Ectodermal cell (in vitro differentiated cells): ENCODE measurements around the gene COX6B1. TPM values are rescaled to one million over a fixed set of nuclear protein-coding genes. Genes with fewer than 3 reads are reported as not detected.
A peak's percentile ranks its signal among the peaks of the same experiment; 100 is the strongest.
"Not testable (repeated sequence)": the region's sequence is repeated elsewhere in the genome, so short reads cannot be mapped to it uniquely, and the experiment has no call there.

Source experiments
- H3K27ac ChIP-seq: 2 replicates; pipeline ENCODE4 v1.7.0; 2013; ENCODE audit warnings: mild to moderate bottlenecking, low read depth, low read length; ENCODE audit not compliant: insufficient read depth, poor library complexity, severe bottlenecking
- H3K27me3 ChIP-seq: 2 replicates; pipeline ENCODE4 v1.7.0; 2013; ENCODE audit warnings: mild to moderate bottlenecking, low read length; ENCODE audit not compliant: insufficient read depth, control insufficient read depth, poor library complexity, severe bottlenecking
- H3K36me3 ChIP-seq: one replicate; pipeline ENCODE4 v1.7.0; 2013; ENCODE audit warnings: low read length; ENCODE audit not compliant: control insufficient read depth, insufficient read depth
- H3K4me1 ChIP-seq: one replicate; pipeline ENCODE4 v1.7.0; 2013; ENCODE audit warnings: low read length; ENCODE audit not compliant: control insufficient read depth, insufficient read depth
- H3K4me3 ChIP-seq: 2 replicates; pipeline ENCODE4 v1.7.0; 2013; ENCODE audit warnings: low read depth, low read length, control low read depth; ENCODE audit not compliant: insufficient read depth
- H3K9me3 ChIP-seq: 2 replicates; pipeline ENCODE4 v1.7.0; 2013; ENCODE audit warnings: mild to moderate bottlenecking, low read length, moderate library complexity; ENCODE audit not compliant: control insufficient read depth
- WGBS, 2 experiments: methylation state at CpG; one replicate each; pipeline ENCODE4 v1.1.7; 2013; ENCODE audit warnings: missing lambda C conversion rate in 2 of 2; 5-methylcytosine and 5-hydroxymethylcytosine counted together
- polyA plus RNA-seq, 4 experiments: library from polyadenylated mRNA; stranded (reverse); fragments of 50-300 nt; gene quantifications; one replicate each; pipeline ENCODE4 v1.2.3, GENCODE V29; 2013

COX6B1 gene
- 348 TPM for polyA plus RNA-seq (2013, experiment 1 of 4)
- 360 TPM for polyA plus RNA-seq (2013, experiment 2 of 4)
- polyA plus RNA-seq (2013, experiment 3 of 4): 474 TPM
- 531 TPM for polyA plus RNA-seq (2013, experiment 4 of 4)

GRCh38 chr19:35648017-35648961 lies at the start of gene COX6B1:
Gene COX6B1 (plus strand): TSS chr19:35648323. CDS start chr19:35651244, 2,921 bp downstream.
- Histone ChIP-seq H3K9me3 (no peaks in the 10 kb centered on the region), H3K27ac (no peak within 1 kb of the TSS), H3K36me3 (peaks cover 4% of the 10 kb centered on the region), H3K4me1 (peaks cover 6% of the 10 kb centered on the region), H3K4me3 (peak within 1 kb of the TSS; percentile 90), H3K27me3 (peaks cover 5% of the 10 kb centered on the region)
- 1% methylated on average over 46 of the region's 46 CpGs for WGBS, 2 experiments

GRCh38 chr19:35601971-35602370 lies 46.2 kb upstream of the COX6B1 start:
- H3K4me1 ChIP-seq: no peaks in the 10 kb centered on the region
- 92 to 98% methylated on average over 3 of the region's 3 CpGs for WGBS, 2 experiments
- H3K9me3 ChIP-seq: no peaks in the 10 kb centered on the region
- no peaks in the 10 kb centered on the region for H3K27me3 ChIP-seq
- no peak overlapping the region for H3K27ac ChIP-seq
- H3K4me3 ChIP-seq: no peak overlapping the region
- no peaks in the 10 kb centered on the region for H3K36me3 ChIP-seq

GRCh38 chr19:35604436-35604835 lies 43.7 kb upstream of the COX6B1 start:
- not testable (repeated sequence) for H3K27me3 ChIP-seq, H3K27ac ChIP-seq
- WGBS, 2 experiments: 81 to 83% methylated on average over 4 of the region's 4 CpGs

GRCh38 chr19:35607170-35607569 lies 41.0 kb upstream of the COX6B1 start:
- not testable (repeated sequence) for H3K27ac ChIP-seq, H3K4me1 ChIP-seq, H3K9me3 ChIP-seq, H3K4me3 ChIP-seq, H3K27me3 ChIP-seq, H3K36me3 ChIP-seq
- 85 to 96% methylated on average over 5 to 7 of the region's 8 CpGs for WGBS, 2 experiments

More at GRCh38 chr19:35604436-35604835, 43.7 kb upstream of the COX6B1 start:
- not testable (repeated sequence) for H3K4me3 ChIP-seq, H3K9me3 ChIP-seq, H3K4me1 ChIP-seq, H3K36me3 ChIP-seq

- peaks cover 4% of the 10 kb centered on the region for H3K4me1 ChIP-seq
- peaks cover 5% of the 10 kb centered on the region for H3K27me3 ChIP-seq
- H3K27ac ChIP-seq: no peak overlapping the region
- H3K36me3 ChIP-seq: no peaks in the 10 kb centered on the region
- 74 to 79% methylated on average over 3 of the region's 3 CpGs for WGBS, 2 experiments
- no peaks in the 10 kb centered on the region for H3K9me3 ChIP-seq
- H3K4me3 ChIP-seq: no peak overlapping the region
Measured at GRCh38 chr19:35607661-35608060, 40.5 kb upstream of the COX6B1 start.

GRCh38 chr19:35608251-35608650 lies 39.9 kb upstream of the COX6B1 start:
- Histone ChIP-seq H3K4me3 (no peak overlapping the region), H3K36me3 (no peaks in the 10 kb centered on the region), H3K4me1 (peaks cover 4% of the 10 kb centered on the region), H3K27ac (no peak overlapping the region), H3K9me3 (no peaks in the 10 kb centered on the region), H3K27me3 (peaks cover 5% of the 10 kb centered on the region)
- 83 to 85% methylated on average over 2 of the region's 2 CpGs for WGBS, 2 experiments

- Histone ChIP-seq H3K9me3 (no peaks in the 10 kb centered on the region), H3K27ac (no peak overlapping the region), H3K4me1 (peaks cover 4% of the 10 kb centered on the region), H3K36me3 (peaks cover 5% of the 10 kb centered on the region), H3K4me3 (no peak overlapping the region), H3K27me3 (peaks cover 5% of the 10 kb centered on the region)
- 83 to 87% methylated on average over 6 of the region's 6 CpGs for WGBS, 2 experiments
Measured at GRCh38 chr19:35609851-35610353, 38.2 kb upstream of the COX6B1 start.

GRCh38 chr19:35612224-35612558 lies 35.9 kb upstream of the COX6B1 start:
- Histone ChIP-seq H3K4me1 (peaks cover 4% of the 10 kb centered on the region), H3K4me3 (peak overlapping the region; percentile 94), H3K27ac (no peak overlapping the region), H3K9me3 (no peaks in the 10 kb centered on the region), H3K36me3 (peaks cover 16% of the 10 kb centered on the region), H3K27me3 (peaks cover 5% of the 10 kb centered on the region)
- WGBS, 2 experiments: 53 to 57% methylated on average over 9 of the region's 9 CpGs

- Histone ChIP-seq H3K9me3 (no peaks in the 10 kb centered on the region), H3K27ac (no peak within 1 kb of the TSS), H3K27me3 (peaks cover 5% of the 10 kb centered on the region), H3K36me3 (peaks cover 16% of the 10 kb centered on the region), H3K4me3 (peak within 1 kb of the TSS; percentile 94), H3K4me1 (peaks cover 4% of the 10 kb centered on the region)
- WGBS, 2 experiments: 1% methylated on average over 47 of the region's 47 CpGs
Measured at GRCh38 chr19:35612559-35613321, 35.4 kb upstream of the COX6B1 start, which contains the start of gene HAUS5. Gene HAUS5 (plus strand): TSS chr19:35612735. CDS start chr19:35612795, 60 bp downstream.

- Histone ChIP-seq H3K9me3 (no peaks in the 10 kb centered on the region), H3K36me3 (peaks cover 16% of the 10 kb centered on the region), H3K4me1 (peaks cover 4% of the 10 kb centered on the region), H3K27ac (no peak overlapping the region), H3K27me3 (peaks cover 5% of the 10 kb centered on the region), H3K4me3 (peak overlapping the region; percentile 94)
- 87 to 88% methylated on average over 1 of the region's 1 CpG for WGBS, 2 experiments
Measured at GRCh38 chr19:35613574-35613973, 34.5 kb upstream of the COX6B1 start.
